WTC11 (cell line): Measurements from ENCODE around the gene FBXL14. TPM values are rescaled to one million over a fixed set of nuclear protein-coding genes. Genes with fewer than 3 reads are reported as not detected.
A peak's percentile ranks its signal among the peaks of the same experiment; 100 is the strongest.

Experiments used
- ATAC-seq: fragments of 200-7000 bp; cut with Tn5 transposase; 2 replicates; pipeline ENCODE4 v1.10.0; 2021; ENCODE audit warnings: mild to moderate bottlenecking, moderate library complexity
- CTCF ChIA-PET: fragments of 300-600 bp; sonication (Branson Sonifier 250); formaldehyde crosslinking; loops from one replicate; lab custom pipeline; 2021; ENCODE audit warnings: antibody characterized with exemption; lab: Charles Lee
- POLR2A ChIA-PET: fragments of 350-600 bp; sonication (Branson Sonifier 250); formaldehyde crosslinking; loops from one replicate; lab custom pipeline; 2021; ENCODE audit warnings: antibody characterized with exemption; lab: Charles Lee
- DNase-seq: peaks from one replicate; pipeline ENCODE4 v3.0.0; 2021; ENCODE audit warnings: low spot score
- H3K27ac Mint-ChIP-seq: 2 replicates; pipeline ENCODE4 v1.8.0; 2021; ENCODE audit warnings: mixed read lengths
- H3K27me3 Mint-ChIP-seq: 2 replicates; pipeline ENCODE4 v1.8.0; 2021; ENCODE audit warnings: low read depth, mild to moderate bottlenecking, moderate library complexity, mixed read lengths
- H3K36me3 Mint-ChIP-seq: 2 replicates; pipeline ENCODE4 v1.8.0; 2021; ENCODE audit warnings: mixed read lengths
- H3K4me1 Mint-ChIP-seq: 2 replicates; pipeline ENCODE4 v1.8.0; 2022; ENCODE audit warnings: mixed read lengths
- H3K4me3 Mint-ChIP-seq: 2 replicates; pipeline ENCODE4 v1.8.0; 2021; ENCODE audit warnings: mild to moderate bottlenecking, moderate library complexity, mixed read lengths
- H3K9me3 Mint-ChIP-seq: 2 replicates; pipeline ENCODE4 v1.8.0; 2021; ENCODE audit warnings: mixed read lengths
- ARID4B ChIP-seq: sonication (generic); formaldehyde crosslinking; IDR thresholded peaks from 2 replicates; pipeline ENCODE4 v1.8.0; 2023; ENCODE audit warnings: missing genetic modification reagents, mild to moderate bottlenecking, borderline replicate concordance
- CREM ChIP-seq: sonication (generic); formaldehyde crosslinking; IDR thresholded peaks from 2 replicates; pipeline ENCODE4 v1.8.1; 2022; ENCODE audit warnings: mild to moderate bottlenecking, missing genetic modification reagents, moderate library complexity
- E2F4 ChIP-seq: sonication (generic); formaldehyde crosslinking; IDR thresholded peaks from 2 replicates; pipeline ENCODE4 v1.8.1; 2022; ENCODE audit warnings: low read depth, mild to moderate bottlenecking, moderate library complexity, missing genetic modification reagents, borderline replicate concordance
- ELF4 ChIP-seq: sonication (generic); formaldehyde crosslinking; IDR thresholded peaks from 2 replicates; pipeline ENCODE4 v1.8.1; 2022; ENCODE audit warnings: low read depth, mild to moderate bottlenecking, moderate library complexity, missing genetic modification reagents
- FOXP1 ChIP-seq: sonication (generic); formaldehyde crosslinking; IDR thresholded peaks from 2 replicates; pipeline ENCODE4 v1.8.0; 2022; ENCODE audit warnings: missing genetic modification reagents, mild to moderate bottlenecking, moderate library complexity, borderline replicate concordance
- GRHL2 ChIP-seq: fragments of 250-450 bp; sonication (Bioruptor Pico); IDR thresholded peaks from 2 replicates; pipeline ENCODE4 v1.8.0; 2022; ENCODE audit warnings: mild to moderate bottlenecking, moderate library complexity; ENCODE audit not compliant: insufficient replicate concordance, severe bottlenecking
- IRF1 ChIP-seq: sonication (generic); formaldehyde crosslinking; IDR thresholded peaks from 2 replicates; pipeline ENCODE4 v1.8.0; 2023; ENCODE audit warnings: missing genetic modification reagents
- JAZF1 ChIP-seq: fragments of 250-450 bp; sonication (Bioruptor Pico); IDR thresholded peaks from 2 replicates; pipeline ENCODE4 v1.9.0; 2021; ENCODE audit warnings: moderate library complexity, mild to moderate bottlenecking, inconsistent platforms
- JUN ChIP-seq: sonication (generic); formaldehyde crosslinking; IDR thresholded peaks from 2 replicates; pipeline ENCODE4 v1.8.0; 2023; ENCODE audit warnings: mild to moderate bottlenecking, missing genetic modification reagents
- MLX ChIP-seq: sonication (generic); formaldehyde crosslinking; IDR thresholded peaks from 2 replicates; pipeline ENCODE4 v1.8.1; 2023; ENCODE audit warnings: mild to moderate bottlenecking, missing genetic modification reagents, moderate library complexity
- MYBL2 ChIP-seq: sonication (generic); formaldehyde crosslinking; IDR thresholded peaks from 2 replicates; pipeline ENCODE4 v1.8.1; 2023; ENCODE audit warnings: mild to moderate bottlenecking, moderate library complexity, missing genetic modification reagents
- NFYB ChIP-seq: sonication (generic); formaldehyde crosslinking; conservative IDR thresholded peaks from 2 replicates; pipeline ENCODE4 v1.8.0; 2022; ENCODE audit warnings: low read depth, missing genetic modification reagents
- RORB ChIP-seq: fragments of 250-450 bp; sonication (Bioruptor Pico); IDR thresholded peaks from 2 replicates; pipeline ENCODE4 v1.9.0; 2021; ENCODE audit warnings: mild to moderate bottlenecking
- STAT6 ChIP-seq: sonication (generic); formaldehyde crosslinking; conservative IDR thresholded peaks from 2 replicates; pipeline ENCODE4 v1.8.1; 2023; ENCODE audit warnings: mild to moderate bottlenecking, low read depth, missing genetic modification reagents, moderate library complexity
- TP53 ChIP-seq: sonication (generic); formaldehyde crosslinking; IDR thresholded peaks from 2 replicates; pipeline ENCODE4 v1.8.1; 2023; ENCODE audit warnings: mild to moderate bottlenecking, missing genetic modification reagents
- ZNF121 ChIP-seq: sonication (generic); formaldehyde crosslinking; IDR thresholded peaks from 2 replicates; pipeline ENCODE4 v1.8.0; 2023; ENCODE audit warnings: missing genetic modification reagents
- ZNF232 ChIP-seq: sonication (generic); formaldehyde crosslinking; IDR thresholded peaks from 2 replicates; pipeline ENCODE4 v1.8.0; 2022; ENCODE audit warnings: mild to moderate bottlenecking, missing genetic modification reagents
- ZNF281 ChIP-seq: sonication (generic); formaldehyde crosslinking; IDR thresholded peaks from 2 replicates; pipeline ENCODE4 v1.8.0; 2023; ENCODE audit warnings: mild to moderate bottlenecking, missing genetic modification reagents
- ZNF416 ChIP-seq: fragments of 250-450 bp; sonication (Bioruptor Pico); IDR thresholded peaks from 2 replicates; pipeline ENCODE4 v1.9.0; 2021; ENCODE audit warnings: mild to moderate bottlenecking, inconsistent platforms
- ZNF671 ChIP-seq: fragments of 250-450 bp; sonication (Bioruptor Pico); IDR thresholded peaks from 2 replicates; pipeline ENCODE4 v1.8.0; 2021; ENCODE audit warnings: mild to moderate bottlenecking
- ZSCAN18 ChIP-seq: fragments of 250-450 bp; sonication (Bioruptor Pico); IDR thresholded peaks from 2 replicates; pipeline ENCODE4 v2.1.2; 2022; ENCODE audit warnings: mild to moderate bottlenecking, moderate library complexity
- total RNA-seq: library from RNA; stranded (reverse); gene quantifications from 3 replicates; pipeline ENCODE4 v1.2.3, GENCODE V29; 2021

Gene FBXL14
- total RNA-seq, 1 experiment from 2014 or later = 12.0 TPM

- TF ChIP-seq ARID4B (CRISPR knock-in tag) = no peak
- no peak for TF ChIP-seq TP53 (CRISPR knock-in tag)
- no peak for TF ChIP-seq ELF4
- TF ChIP-seq MLX = no peak
- no peak for TF ChIP-seq GRHL2 (CRISPR knock-in tag)
- TF ChIP-seq ZNF232 (CRISPR knock-in tag) = no peak
- no peak for TF ChIP-seq ZNF121 (CRISPR knock-in tag)
- TF ChIP-seq, all 79 proteins: peak for 0
Measured at GRCh38 chr12:1588575-1588947, 5.8 kb downstream of the FBXL14 start (continued).

GRCh38 chr12:1587927-1588574 is 6.3 kb downstream of the FBXL14 start:
- Mint-ChIP-seq H3K36me3 (no peaks in the 10 kb centered on the region), H3K27ac (no peak overlapping the region), H3K4me1 (peaks cover 61% of the 10 kb centered on the region), H3K4me3 (no peak overlapping the region; the same call in 1 of the 2 replicates), H3K9me3 (no peaks in the 10 kb centered on the region), H3K27me3 (peaks cover 92% of the 10 kb centered on the region)
- CTCF ChIA-PET = interaction anchor here (0.7 to 5.9 kb wide), 12 partner anchors 17 to 639 kb away, joined by 3 to 39 read pairs (median 4); partner anchors contain the start of gene RAD52
- DNase-seq (no peak), ATAC-seq (peak; percentile 42)
- POLR2A ChIA-PET = interaction anchor here (0.6 to 1.1 kb wide), 2 partner anchors 8 to 196 kb away, joined by 3 to 6 read pairs; no protein-coding TSS in a partner anchor
- no peak for TF ChIP-seq ZSCAN18 (CRISPR knock-in tag)
- TF ChIP-seq MYBL2 (CRISPR knock-in tag) = no peak
- no peak for TF ChIP-seq CREM (CRISPR knock-in tag)
- no peak for TF ChIP-seq ZNF671 (CRISPR knock-in tag)
- TF ChIP-seq JAZF1 (CRISPR knock-in tag) = no peak
- no peak for TF ChIP-seq IRF1 (CRISPR knock-in tag)
- TF ChIP-seq FOXP1 = no peak
- TF ChIP-seq E2F4 = no peak
- TF ChIP-seq JUN (CRISPR knock-in tag) = no peak
- TF ChIP-seq ZNF281 (CRISPR knock-in tag) = no peak
- no peak for TF ChIP-seq NFYB (CRISPR knock-in tag)
- no peak for TF ChIP-seq MLX
- no peak for TF ChIP-seq RORB (CRISPR knock-in tag)
- TF ChIP-seq STAT6 (CRISPR knock-in tag) = no peak
- TF ChIP-seq ZNF416 (CRISPR knock-in tag) = no peak
